Activated naive CD4-positive, alpha-beta T cell treated with anti-CD3 and anti-CD28 coated beads, Interleukin-2, amount 50 U/mL, for 24 hours (primary cell): ENCODE measurements around the gene COLGALT1.
A peak's percentile ranks its signal among the peaks of the same experiment; 100 is the strongest.
"Not testable (repeated sequence)": the region's sequence is repeated elsewhere in the genome, so short reads cannot be mapped to it uniquely, and the experiment has no call there.

Source experiments
- H3K27ac Mint-ChIP-seq: one replicate; pipeline ENCODE4 v1.8.0; 2021; ENCODE audit warnings: mild to moderate bottlenecking, mixed read lengths
- H3K27me3 Mint-ChIP-seq: one replicate; pipeline ENCODE4 v1.8.0; 2021; ENCODE audit warnings: mixed read lengths
- H3K36me3 Mint-ChIP-seq: one replicate; pipeline ENCODE4 v1.8.0; 2021; ENCODE audit warnings: mixed read lengths
- H3K4me1 Mint-ChIP-seq: one replicate; pipeline ENCODE4 v1.8.0; 2021; ENCODE audit warnings: mixed read lengths
- H3K4me3 Mint-ChIP-seq: one replicate; pipeline ENCODE4 v1.8.0; 2021; ENCODE audit warnings: mild to moderate bottlenecking, mixed read lengths
- H3K9me3 Mint-ChIP-seq: one replicate; pipeline ENCODE4 v1.8.0; 2021; ENCODE audit warnings: mixed read lengths

The COLGALT1 gene

DNA sequence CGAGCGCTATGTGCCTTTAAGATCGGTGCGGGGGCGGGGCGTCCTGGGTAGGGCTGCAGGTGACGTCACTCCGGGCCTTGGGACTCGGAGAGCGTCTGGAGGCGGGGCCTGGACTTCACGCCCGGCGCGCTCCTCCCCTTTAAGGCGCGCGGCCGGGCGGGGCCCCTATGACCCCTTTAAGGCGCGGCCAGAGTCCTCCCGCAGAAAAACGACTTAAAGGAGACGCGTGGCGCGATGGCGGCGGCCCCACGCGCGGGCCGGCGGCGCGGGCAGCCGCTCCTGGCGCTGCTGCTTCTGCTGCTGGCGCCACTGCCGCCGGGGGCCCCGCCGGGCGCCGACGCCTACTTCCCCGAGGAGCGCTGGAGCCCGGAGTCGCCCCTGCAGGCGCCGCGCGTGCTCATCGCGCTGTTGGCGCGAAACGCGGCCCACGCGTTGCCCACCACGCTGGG lies at the start of gene COLGALT1:
Gene COLGALT1, plus strand, starts transcription at position 170 of the 449 bp plus-strand sequence. Its CDS starts 65 bp downstream, at position 235.
- Mint-ChIP-seq H3K36me3 (peaks cover 6% of the 10 kb centered on the region), H3K27me3 (no peaks in the 10 kb centered on the region), H3K4me1 (peaks cover 21% of the 10 kb centered on the region), H3K27ac (peak within 1 kb of the TSS; percentile 79), H3K9me3 (no peaks in the 10 kb centered on the region), H3K4me3 (peak within 1 kb of the TSS; percentile 87)

DNA sequence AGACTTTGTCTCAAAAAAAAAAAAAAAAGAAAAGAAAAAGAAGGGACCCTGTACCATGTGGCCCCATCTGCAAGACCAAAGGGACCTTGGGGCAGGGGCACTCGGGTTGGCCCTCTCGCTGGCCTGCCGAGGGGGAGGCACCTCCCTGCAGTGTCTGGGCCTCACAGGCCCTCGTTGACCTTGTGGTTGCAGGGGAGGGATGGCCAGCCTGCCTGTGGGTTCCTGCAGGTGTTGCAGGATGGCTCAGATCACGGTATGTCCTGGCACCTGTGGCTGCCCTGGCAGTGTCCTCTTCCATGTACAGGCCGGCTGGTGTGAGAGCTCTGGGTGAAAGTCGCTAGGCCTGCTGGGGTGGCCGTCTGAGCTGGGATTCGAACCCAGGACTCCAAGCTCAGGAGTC lies 48.7 kb upstream of the COLGALT1 start:
- Mint-ChIP-seq H3K27ac (no peak overlapping the region), H3K27me3 (no peaks in the 10 kb centered on the region), H3K36me3 (peaks cover 2% of the 10 kb centered on the region), H3K4me3 (no peak overlapping the region), H3K4me1 (peaks cover 28% of the 10 kb centered on the region), H3K9me3 (no peaks in the 10 kb centered on the region)

DNA sequence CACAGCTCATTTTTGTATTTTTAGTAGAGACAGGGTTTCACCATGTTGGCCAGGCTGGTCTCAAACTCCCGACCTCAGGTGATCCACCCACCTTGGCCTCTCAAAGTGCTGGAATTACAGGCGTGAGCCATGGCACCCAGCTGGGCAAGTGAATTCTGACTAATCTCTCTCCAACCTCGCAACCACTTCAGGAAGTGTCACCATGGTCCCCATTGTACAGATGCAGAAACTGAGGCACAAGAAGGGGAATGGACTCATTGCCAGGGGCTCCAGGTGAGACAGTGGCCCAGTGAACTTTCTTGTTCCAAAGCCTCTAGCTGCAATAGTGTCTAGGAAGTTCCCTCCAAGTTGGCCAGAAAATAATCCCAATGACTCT lies 46.9 kb upstream of the COLGALT1 start:
- peaks cover 38% of the 10 kb centered on the region for H3K4me1 Mint-ChIP-seq

DNA sequence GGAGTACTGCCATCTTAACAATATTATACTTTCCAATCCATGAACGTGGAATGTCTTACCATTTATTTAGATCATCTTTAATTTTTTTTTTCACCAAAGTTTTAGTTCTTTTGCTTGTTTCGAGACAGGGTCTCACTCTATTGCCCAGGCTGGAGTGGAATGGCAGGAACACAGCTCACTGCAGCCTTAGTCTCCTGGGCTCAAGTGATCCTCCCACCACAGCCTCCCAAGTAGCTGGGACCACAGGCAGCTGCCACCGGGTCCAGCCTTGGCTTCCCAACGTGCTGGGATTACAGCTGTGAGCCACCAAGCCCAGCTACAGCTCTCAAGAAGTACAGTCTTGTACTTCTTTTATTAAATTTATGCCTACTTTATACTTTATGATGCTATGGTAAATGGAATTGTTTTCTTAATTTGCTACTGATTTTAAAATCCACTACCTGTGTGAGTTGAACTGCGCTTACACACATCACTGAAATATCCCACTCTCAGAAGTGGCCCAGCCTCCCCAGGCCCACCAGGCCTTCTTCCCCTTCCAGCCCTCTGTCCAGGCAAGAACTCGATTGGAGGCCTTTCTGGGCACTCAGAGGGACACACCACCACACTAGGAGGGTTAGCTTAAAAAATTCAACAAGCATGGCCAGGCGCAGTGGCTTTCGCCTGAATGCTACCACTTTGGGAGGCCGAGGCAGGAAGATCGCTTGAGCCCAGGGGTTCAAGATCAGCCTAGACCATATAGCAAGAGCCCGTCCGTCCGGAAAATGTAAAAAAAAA lies 45.0 kb upstream of the COLGALT1 start:
- peaks cover 42% of the 10 kb centered on the region for H3K4me1 Mint-ChIP-seq
- peak overlapping the region; percentile 100 for H3K27ac Mint-ChIP-seq
- H3K4me3 Mint-ChIP-seq, result peak overlapping the region; percentile 100
- H3K27me3 Mint-ChIP-seq, result no peaks in the 10 kb centered on the region
- no peaks in the 10 kb centered on the region for H3K9me3 Mint-ChIP-seq
- H3K36me3 Mint-ChIP-seq, result peaks cover 2% of the 10 kb centered on the region

More for the DNA sequence above, 46.9 kb upstream of the COLGALT1 start:
- H3K27me3 Mint-ChIP-seq, H3K36me3 Mint-ChIP-seq, H3K4me3 Mint-ChIP-seq, H3K27ac Mint-ChIP-seq, H3K9me3 Mint-ChIP-seq: not testable (repeated sequence)

DNA sequence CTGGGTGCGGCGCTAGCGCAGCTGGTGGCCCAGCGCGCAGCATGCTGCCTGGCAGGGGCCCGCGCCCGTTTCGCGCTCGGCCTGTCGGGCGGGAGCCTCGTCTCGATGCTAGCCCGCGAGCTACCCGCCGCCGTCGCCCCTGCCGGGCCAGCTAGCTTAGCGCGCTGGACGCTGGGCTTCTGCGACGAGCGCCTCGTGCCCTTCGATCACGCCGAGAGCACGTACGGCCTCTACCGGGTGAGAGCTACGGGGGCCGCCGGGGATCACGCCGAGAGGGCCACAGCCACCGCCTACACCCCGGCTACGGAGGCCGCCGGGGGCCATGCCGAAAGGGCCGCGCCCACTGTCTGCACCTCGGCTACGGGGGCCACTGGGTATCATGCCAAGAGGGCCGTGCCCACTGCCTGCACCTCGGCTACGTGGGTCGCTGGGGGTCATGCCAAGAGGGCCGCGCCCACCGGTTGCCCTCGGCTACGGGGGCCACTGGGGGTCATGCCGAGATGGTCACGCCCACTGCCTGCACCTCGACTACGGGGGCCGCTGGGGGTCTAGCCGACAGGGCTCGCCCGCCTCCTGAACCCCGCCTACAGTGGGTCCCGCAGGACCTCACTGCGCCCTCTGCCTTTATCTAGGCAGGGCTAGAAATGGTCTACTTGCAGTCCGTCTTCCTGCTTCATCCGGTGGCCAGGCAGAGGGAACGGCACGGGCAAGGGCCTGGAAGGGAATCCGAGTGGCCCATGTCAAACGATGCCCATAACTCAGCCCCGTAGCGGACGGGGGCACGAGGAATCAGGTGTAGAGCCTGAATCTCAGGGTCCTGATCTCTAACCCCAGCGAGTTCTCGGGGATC lies 43.5 kb upstream of the COLGALT1 start:
- Mint-ChIP-seq H3K27me3 (no peaks in the 10 kb centered on the region), H3K36me3 (peaks cover 3% of the 10 kb centered on the region), H3K4me3 (peak overlapping the region; percentile 100), H3K27ac (peak overlapping the region; percentile 100), H3K9me3 (no peaks in the 10 kb centered on the region), H3K4me1 (peaks cover 42% of the 10 kb centered on the region)

DNA sequence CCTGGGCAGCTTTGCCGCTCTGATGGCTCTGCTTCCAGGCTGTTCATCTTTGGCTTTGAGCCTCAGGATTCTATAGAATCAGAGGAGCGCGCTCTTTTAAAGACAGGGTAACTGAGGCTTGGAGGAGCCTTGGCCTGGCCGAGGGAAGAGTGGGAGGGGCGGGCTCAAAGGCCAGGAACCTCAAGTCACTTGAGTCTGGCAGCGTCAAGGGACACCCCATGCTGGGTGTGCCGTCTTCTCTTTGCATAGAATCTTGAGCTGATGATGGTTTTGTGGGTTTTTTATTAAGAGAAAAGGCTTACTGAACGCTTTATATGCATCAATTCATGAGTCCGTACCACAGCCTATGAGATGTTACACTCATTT lies 42.9 kb upstream of the COLGALT1 start:
- H3K4me1 Mint-ChIP-seq, result peaks cover 42% of the 10 kb centered on the region
- H3K9me3 Mint-ChIP-seq, result no peaks in the 10 kb centered on the region
- peaks cover 9% of the 10 kb centered on the region for H3K36me3 Mint-ChIP-seq
- H3K4me3 Mint-ChIP-seq, result peak overlapping the region; percentile 100
- H3K27ac Mint-ChIP-seq, result peak overlapping the region; percentile 43
- no peaks in the 10 kb centered on the region for H3K27me3 Mint-ChIP-seq

DNA sequence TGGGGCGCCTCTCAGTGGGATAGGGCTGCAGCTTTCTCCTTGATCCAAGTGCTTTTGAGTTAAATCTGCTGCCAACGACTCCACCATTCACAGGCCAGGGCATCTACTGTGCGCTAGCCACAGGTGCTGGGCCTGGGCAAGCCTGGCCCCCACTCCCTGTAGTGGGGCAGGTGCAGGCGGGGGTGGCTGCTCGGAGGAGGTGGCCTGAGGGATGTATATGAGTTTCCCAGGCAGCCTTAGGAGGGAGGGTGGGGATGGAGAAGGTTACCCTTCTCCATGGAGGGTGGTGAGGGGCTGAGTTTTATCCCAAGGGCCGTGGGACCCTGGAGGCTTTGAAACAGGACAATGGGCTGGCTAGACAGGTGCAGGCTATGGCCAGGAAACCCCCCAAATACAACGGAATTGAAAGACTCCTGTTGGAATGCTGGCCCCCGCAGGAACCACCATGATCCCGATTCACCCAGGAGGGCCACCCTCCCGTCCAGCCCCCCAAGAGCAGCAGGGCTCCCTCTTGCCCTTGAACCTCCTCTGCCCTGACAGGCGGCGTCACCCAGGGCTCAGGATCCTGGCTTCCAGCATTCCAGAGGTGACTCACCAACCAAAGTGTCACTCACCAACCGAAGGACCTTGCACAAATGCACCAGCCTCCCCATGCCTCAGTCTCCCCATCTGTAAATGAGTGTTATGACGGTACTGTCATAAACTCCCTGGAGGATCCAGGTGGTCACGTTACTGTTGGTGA lies 39.9 kb upstream of the COLGALT1 start:
- peaks cover 14% of the 10 kb centered on the region for H3K36me3 Mint-ChIP-seq
- H3K4me1 Mint-ChIP-seq, result peaks cover 22% of the 10 kb centered on the region
- H3K27ac Mint-ChIP-seq, result no peak overlapping the region
- H3K27me3 Mint-ChIP-seq, result no peaks in the 10 kb centered on the region
- no peaks in the 10 kb centered on the region for H3K9me3 Mint-ChIP-seq
- no peak overlapping the region for H3K4me3 Mint-ChIP-seq

DNA sequence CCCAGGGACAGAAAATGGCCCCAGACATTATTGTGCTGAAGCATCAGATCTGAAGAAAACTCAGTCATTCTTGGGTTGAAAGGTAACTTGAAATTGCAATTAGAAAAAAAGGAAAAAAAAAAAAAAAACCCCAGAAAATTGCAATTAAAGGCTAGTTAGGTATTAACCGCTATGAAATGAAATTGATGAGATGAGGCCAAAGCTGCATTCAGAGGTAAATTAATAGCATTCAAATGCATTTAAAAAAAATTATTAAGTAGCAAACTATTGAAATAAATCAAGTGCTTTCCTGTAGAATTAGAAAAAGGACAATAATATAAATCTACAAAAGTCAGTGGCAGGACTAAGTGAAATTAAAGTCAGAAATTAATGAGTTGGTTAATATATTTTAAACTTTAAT lies 37.6 kb upstream of the COLGALT1 start:
- H3K4me3 Mint-ChIP-seq, result no peak overlapping the region
- H3K27me3 Mint-ChIP-seq, result no peaks in the 10 kb centered on the region
- peaks cover 12% of the 10 kb centered on the region for H3K36me3 Mint-ChIP-seq
- H3K27ac Mint-ChIP-seq, result no peak overlapping the region
- peaks cover 16% of the 10 kb centered on the region for H3K4me1 Mint-ChIP-seq
- no peaks in the 10 kb centered on the region for H3K9me3 Mint-ChIP-seq

DNA sequence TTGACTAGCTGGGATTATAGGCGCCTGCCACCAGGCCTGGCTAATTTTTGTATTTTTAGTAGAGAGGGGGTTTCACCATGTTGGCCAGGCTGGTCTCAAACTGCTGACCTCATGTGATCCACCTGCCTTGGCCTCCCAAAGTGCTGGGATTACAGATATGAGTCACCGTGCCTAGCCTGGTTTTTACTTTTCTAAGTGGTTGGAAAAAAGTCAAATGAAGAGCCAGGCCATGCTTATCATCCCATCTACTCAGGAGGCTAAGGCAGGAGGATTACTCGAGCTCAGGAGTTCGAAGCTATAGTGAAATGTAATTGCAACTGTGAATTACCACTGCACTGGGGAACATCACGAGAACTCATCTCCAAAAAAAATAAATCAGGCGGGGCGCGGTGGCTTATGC lies 36.8 kb upstream of the COLGALT1 start:
- Mint-ChIP-seq H3K4me1 (peaks cover 21% of the 10 kb centered on the region), H3K36me3 (peaks cover 12% of the 10 kb centered on the region)
- not testable (repeated sequence) for H3K9me3 Mint-ChIP-seq, H3K4me3 Mint-ChIP-seq, H3K27ac Mint-ChIP-seq, H3K27me3 Mint-ChIP-seq

DNA sequence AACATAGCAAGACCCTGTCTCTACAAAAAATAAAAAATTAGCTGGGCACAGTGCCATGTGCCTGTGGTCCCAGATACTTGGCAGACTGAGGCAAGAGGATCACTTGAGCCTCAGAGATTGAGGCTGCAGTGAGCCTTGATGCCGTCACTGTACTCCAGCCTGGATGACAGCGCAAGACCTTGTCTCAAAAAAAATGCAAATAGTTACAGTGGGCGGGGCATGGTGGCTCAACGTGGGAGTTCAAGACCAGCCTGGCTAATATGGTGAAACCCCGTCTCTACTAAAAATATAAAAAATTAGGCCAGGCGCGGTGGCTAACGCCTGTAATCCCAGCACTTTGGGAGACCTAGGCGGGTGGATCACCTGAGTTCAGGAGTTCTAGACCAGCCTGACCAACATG lies 35.5 kb upstream of the COLGALT1 start:
- Mint-ChIP-seq H3K4me1 (peaks cover 22% of the 10 kb centered on the region), H3K36me3 (peaks cover 12% of the 10 kb centered on the region), H3K4me3 (no peak overlapping the region), H3K9me3 (no peaks in the 10 kb centered on the region), H3K27ac (no peak overlapping the region), H3K27me3 (no peaks in the 10 kb centered on the region)

DNA sequence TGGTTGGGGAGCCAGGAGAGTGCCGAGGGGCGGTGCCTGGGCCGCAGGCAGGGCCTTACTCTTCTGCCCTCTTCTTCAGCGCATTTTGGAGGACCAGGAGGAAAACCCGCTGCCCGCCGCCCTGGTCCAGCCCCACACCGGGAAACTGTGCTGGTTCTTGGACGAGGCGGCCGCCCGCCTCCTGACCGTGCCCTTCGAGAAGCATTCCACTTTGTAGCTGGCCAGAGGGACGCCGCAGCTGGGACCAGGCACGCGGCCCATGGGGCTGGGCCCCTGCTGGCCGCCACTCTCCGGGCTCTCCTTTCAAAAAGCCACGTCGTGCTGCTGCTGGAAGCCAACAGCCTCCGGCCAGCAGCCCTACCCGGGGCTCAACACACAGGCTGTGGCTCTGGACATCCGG lies 34.6 kb upstream of the COLGALT1 start:
- Mint-ChIP-seq H3K27me3 (no peaks in the 10 kb centered on the region), H3K36me3 (peaks cover 12% of the 10 kb centered on the region), H3K4me1 (peaks cover 22% of the 10 kb centered on the region), H3K9me3 (no peaks in the 10 kb centered on the region), H3K4me3 (no peak overlapping the region), H3K27ac (no peak overlapping the region)

DNA sequence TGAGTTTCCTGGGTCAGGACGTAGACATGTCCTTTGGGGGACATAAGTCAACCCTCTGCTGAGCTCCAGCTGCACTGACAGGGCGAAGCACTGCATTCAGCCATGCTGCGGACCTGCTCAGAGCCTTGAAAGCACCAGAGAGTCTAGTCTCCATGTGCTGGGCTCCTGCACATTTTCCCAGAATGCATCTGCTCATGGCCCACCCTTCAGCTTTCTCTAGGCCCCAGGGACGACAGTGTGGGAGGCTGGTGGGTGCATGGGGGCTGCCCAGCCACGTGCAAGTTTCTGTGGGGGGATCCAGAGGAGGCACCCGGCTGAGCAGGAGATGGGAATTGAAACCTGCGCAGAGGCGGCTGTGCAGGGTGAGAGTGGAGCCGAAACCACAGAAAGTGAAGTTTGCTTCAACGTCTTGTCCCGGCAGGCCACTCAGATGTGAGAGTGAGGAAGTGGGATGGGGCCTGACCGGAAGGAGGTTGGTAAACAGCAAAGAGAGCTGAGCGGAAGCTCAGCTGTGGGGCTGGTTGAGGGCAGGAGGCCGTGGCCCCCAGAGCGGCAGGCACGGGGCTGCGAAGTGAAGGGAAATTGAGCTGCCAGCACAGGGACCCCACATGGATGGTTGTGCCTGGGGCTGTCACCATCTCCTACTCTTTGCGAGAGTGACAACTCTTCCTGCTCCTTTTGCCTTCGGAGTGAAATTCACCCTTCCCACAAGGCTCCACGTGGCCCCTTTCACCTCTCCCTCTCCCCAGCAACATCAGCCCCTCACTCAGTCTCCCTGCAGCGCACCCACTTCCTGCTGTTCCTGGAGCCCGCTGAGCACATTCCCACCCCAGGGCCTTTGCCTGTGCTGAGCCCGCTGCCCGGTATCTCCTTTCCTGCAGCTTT lies 32.2 kb upstream of the COLGALT1 start:
- peak overlapping the region; percentile 93 for H3K27ac Mint-ChIP-seq

DNA sequence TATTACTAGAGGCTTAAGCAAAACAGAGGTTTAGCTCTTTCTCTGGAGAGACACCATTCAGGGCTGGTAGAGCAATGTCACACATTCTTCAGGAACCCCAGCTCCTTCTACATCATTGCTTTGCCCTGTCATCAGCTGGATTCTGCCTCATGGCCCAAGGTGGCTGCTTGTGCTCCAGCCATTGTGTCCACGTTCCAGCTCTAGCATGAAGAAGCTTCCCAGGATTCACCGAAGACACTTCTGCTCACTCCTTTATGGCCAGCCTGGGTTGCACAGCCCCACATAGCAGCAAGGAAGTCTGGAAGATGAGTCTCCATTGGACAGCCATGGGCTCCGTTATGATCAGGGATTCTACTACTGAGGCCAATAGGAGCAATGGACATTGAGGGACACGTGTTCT lies 30.8 kb upstream of the COLGALT1 start:
- peaks cover 2% of the 10 kb centered on the region for H3K36me3 Mint-ChIP-seq
- no peaks in the 10 kb centered on the region for H3K27me3 Mint-ChIP-seq
- peak overlapping the region; percentile 4 for H3K4me3 Mint-ChIP-seq
- peaks cover 22% of the 10 kb centered on the region for H3K4me1 Mint-ChIP-seq
- H3K9me3 Mint-ChIP-seq, result peaks cover 5% of the 10 kb centered on the region
- H3K27ac Mint-ChIP-seq, result no peak overlapping the region

More for the DNA sequence above, 32.2 kb upstream of the COLGALT1 start:
- Mint-ChIP-seq H3K27me3 (no peaks in the 10 kb centered on the region), H3K9me3 (no peaks in the 10 kb centered on the region), H3K4me3 (peak overlapping the region; percentile 77), H3K4me1 (peaks cover 22% of the 10 kb centered on the region), H3K36me3 (no peaks in the 10 kb centered on the region)

DNA sequence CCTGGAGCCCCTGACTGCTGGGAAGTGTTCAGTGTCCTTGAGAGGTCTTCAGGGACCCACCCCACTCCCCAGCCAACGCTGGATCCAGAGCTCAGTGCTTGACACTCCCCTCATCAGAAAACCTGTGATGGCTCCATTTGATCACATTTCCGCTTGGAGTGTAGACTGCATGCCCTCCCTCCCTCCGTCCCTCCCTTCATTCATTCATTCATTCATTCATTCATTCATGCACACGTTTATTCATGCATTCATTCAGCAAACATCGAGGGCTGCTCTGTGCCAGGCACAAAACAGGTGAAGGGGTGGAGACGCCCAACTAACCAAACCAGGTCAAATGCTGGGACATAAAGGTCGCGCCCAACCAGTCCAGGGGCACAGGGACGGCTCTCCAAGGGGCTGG lies 30.3 kb upstream of the COLGALT1 start:
- Mint-ChIP-seq H3K4me3 (no peak overlapping the region), H3K27ac (peak overlapping the region; percentile 17)

DNA sequence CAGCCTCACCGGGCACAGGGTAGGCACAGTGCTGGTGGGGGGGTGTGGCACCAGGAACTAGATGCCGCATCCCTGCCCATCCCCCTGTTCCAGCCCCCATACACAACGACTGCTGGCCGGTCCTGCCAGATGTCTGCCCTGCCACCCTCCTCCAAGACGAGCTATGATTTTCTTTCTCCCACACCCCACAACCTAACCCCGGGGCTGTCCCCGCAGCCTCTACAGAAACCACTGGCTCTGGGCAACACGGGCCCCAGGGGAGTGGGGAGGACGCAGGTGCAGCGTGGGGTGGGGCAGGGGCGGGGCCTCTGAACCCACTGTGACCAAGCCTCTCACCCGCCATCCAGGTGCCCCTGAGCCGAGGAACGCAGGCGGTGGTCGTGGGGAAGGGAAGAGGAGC lies 28.5 kb upstream of the COLGALT1 start:
- Mint-ChIP-seq H3K36me3 (peaks cover 2% of the 10 kb centered on the region), H3K9me3 (peaks cover 5% of the 10 kb centered on the region), H3K27me3 (no peaks in the 10 kb centered on the region), H3K4me1 (peaks cover 22% of the 10 kb centered on the region), H3K27ac (no peak overlapping the region), H3K4me3 (no peak overlapping the region)

More for the DNA sequence above, 30.3 kb upstream of the COLGALT1 start:
- Mint-ChIP-seq H3K27me3 (no peaks in the 10 kb centered on the region), H3K36me3 (peaks cover 2% of the 10 kb centered on the region), H3K4me1 (peaks cover 22% of the 10 kb centered on the region), H3K9me3 (peaks cover 5% of the 10 kb centered on the region)
